GM18858 (cell line): Measurements from ENCODE around the gene HK1.
"Not testable (repeated sequence)": the region's sequence is repeated elsewhere in the genome, so short reads cannot be mapped to it uniquely, and the experiment has no call there.

Source experiments
- ATAC-seq: cut with Tn5 transposase; IDR thresholded peaks from one replicate; pipeline ENCODE4 v1.9.1; 2021; ENCODE audit not compliant: unreplicated experiment

The HK1 gene

DNA sequence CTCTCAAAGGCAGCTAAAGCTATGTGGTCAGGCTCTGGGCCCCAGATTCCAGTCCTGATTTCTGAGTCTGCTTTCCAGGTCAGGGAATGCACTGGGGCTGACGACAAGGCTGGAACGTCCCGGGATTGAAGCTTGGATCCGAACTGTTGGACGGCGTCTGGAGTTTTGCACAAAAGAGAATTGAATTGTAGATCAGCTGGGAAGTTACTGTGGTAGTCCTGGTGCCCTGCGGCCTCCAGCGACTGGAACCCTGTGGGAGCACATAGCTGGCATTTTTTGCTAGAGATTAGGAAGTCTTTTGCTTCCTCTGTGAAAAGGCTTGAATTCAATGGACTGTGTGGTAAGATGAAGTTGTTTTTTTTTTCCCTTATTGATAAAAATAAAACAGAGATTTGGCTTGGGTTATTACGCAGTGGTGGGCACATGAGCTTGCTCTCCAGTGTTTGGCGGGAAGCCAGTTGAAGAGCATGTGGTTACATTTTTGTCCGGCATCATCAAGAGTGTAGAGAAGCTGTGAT, at the start of gene HK1:
Gene HK1 (plus strand): TSS at position 51 of the 518 bp plus-strand sequence.
- no peak for ATAC-seq

DNA sequence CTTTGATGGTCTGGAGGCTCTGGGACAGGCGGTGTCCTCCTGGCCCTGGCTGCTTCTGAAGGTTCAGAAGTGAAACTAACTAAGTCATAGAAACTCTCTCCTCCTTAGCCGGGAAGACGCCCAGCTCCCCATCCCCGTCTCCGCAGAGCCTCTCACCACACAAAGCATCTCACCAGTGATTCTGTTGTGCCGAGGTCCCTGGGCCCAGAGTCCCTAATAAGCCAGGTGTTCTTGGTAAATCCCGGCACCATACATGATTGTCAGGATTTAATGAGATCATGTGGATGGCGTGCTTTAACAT, 48.7 kb upstream of the HK1 start:
- ATAC-seq: no peak

DNA sequence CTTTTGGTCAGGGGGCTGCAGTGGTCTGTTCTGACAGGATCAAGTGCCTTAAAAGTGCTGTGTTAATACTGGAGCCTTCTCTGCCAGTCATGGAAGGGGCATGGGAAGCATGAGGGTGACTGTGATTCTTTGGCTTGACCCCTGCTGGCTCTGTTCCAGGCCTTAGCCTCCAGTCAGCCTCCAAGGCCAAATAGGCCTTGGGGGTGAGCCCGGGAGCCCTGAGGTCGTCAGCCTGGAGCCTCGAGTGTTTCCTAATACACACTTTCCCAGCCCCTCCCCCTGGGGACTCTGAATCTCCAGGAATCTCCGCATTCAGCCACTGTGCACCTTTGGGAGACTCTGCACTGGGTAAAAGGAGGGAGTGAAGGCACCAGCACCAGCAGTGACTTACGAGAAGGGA, 48.2 kb upstream of the HK1 start:
- ATAC-seq: no peak

DNA sequence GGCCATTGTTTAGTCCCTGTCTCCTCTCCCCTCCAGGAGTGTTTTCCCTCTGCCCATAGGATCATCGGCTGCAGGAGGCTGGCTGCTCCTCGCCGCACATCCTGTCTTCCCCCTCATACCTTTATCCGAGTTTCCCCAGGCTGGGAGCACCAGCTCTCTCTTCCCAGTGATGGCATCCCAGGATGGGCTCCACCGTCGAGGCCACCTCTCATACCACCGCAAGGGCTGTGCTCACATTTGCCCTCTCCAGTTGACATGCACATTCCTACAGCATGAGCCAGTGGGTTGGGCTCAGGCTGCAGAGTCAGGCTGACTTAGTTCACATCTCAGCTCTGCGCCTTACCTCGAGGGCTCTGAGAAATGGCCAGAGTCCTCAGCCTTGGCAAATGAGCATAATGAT, 46.0 kb upstream of the HK1 start:
- ATAC-seq: no peak

DNA sequence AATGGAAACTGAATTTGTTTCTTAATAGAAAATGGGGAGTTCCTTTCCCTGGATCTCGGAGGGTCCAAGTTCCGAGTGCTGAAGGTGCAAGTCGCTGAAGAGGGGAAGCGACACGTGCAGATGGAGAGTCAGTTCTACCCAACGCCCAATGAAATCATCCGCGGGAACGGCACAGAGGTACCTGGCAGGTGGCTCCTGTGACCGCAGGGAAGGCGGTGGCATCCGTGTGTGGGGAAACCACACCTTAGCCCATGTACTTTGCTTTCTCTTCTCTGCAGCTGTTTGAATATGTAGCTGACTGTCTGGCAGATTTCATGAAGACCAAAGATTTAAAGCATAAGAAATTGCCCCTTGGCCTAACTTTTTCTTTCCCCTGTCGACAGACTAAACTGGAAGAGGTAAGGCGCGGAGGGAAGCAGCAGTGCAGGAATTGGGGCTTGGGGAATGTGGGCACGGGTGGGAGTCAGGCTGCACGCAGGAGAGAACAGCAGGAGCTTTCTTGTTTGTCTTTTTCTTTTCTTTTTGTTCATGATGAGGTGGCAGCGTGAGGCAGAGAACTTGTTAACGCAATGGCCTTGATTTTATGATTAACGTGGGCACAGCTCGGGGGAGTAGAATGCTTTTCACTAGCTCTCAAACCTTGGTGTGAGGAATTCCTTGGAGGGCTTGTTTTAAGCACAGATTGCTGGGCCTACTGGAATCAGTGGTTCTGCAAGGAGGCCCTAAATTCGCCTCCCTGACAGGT, 45.4 kb upstream of the HK1 start:
- ATAC-seq: no peak

DNA sequence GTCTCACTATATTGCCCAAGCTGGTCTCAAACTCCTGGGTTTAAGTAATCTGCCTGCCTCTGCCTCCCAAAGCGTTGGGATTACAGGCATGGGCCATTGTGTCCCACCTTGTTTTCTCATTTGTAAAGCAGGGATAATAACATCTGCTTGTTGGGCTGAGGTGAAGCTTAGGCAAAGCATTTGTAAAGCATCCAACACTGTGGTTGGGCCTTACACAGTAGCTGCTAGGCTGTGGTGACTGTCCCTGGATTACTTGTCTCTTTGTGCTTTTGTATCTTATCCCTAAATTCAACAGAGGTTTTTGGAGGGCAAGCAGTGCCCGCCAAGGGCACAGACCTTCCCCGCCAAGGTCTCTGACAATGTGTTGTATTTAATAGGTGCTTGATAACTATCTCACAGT, 43.8 kb upstream of the HK1 start:
- ATAC-seq: no peak

DNA sequence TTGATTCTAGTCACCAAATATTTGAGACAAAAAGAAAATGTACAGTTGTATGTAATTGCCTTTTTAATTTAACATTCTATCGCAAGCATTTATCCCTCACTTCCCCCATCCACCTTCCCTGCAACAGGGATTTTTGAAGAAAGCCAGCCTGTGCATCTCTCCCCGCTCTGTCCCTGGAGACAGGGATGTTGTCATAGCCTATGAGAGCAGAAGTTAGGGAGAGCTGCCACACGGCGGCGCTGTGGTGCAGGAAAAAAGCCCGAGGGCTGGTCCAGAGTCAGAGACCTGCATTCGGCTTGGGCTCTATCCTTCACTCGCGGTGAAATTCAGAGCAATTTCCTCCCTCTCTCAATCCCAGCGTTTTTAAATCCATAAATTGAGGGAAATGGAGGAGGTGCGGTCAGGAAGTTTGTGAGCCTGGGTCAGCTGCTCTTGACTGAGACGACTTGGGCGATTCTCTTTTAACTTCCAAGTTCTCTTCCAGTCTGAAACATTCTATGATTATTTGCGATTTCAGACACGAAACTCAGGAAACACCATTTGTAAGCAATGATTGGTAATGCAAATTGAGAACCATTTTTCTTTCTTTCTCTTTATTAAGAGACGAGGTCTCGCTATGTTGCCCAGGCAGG, 40.7 kb upstream of the HK1 start:
- ATAC-seq: peak; percentile 86

DNA sequence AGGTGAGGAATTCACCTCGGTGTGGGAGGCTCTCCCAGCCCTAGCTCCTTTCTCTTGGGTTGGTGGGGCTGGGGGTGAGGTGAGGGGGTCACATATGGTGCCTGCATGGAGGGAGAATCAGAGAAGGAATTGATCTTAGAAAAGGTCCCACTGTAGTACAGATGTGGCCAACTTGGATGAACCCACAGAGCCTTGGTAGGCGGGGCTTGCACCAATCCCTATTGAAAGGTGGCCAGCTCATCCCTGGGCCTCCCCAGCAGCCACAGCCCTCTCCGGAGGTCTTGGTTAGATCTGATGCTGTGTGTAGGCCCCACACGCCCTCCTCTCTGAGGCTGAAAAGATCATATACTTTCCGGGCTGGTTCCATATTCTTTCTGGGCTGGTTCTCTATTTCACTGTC, 39.2 kb upstream of the HK1 start:
- no peak for ATAC-seq

DNA sequence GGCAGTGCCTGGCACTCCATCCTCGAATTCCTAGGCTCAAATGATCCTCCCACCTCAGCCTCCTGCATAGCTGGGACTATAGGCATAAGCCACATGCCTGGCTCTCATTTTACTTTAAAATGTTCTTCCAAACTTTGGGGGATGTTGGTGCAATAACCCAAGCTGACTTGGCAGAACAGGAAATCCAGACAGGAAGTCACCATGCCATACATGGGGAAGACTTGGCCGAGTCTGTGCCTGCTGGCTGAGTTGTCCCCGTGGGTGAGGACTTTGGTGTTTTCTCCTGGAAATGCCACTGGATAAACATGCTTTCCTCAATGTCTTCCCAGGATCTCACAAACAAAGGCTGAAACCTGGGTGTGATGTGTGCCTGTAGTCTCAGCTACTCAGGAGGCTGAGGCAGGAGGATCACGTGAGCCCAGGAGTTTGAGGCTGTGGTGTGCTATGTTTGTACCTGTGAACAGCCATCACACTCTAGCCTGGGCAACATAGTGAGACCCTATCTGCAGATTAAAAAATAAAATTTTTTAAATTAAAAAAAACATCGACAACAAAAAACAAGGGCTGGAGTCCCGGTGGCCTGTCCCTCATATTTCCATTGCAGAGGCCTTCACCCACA, 38.4 kb upstream of the HK1 start:
- no peak for ATAC-seq

DNA sequence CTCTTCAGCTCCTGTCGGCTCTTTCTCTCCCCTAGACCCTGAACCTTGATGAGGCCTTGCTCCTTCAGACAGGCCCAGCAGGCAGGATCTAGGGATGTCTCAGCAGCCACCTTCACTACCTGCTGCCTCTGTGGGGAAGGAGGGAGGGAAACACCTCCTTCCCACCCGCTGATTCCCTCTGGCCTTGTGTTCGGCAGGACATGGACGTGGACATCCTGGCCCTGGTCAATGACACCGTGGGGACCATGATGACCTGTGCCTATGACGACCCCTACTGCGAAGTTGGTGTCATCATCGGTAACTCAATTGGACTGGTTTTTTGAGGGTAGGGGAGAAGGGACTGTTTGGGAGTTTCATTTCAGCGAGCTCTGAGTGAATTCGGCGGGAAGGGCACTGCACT, 37.8 kb upstream of the HK1 start:
- ATAC-seq: no peak

DNA sequence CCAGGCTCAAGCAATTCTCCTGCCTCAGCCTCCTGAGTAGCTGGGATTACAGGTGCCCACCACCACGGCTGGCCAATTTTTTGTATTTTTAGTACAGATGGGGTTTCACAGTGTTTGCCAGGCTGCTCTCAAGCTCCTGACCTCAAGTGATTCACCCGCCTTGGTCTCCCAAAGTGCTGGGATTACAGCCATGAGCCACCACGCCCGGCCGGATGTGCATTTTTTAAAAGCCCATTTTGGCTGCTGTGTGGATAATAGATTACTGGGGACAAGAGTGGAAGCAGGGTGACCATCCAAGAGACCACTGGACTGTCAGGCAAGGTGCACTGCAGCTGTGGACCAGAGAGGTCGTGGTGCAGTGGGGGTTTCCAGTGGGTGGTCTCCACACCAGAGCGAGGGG, 36.7 kb upstream of the HK1 start:
- no peak for ATAC-seq

DNA sequence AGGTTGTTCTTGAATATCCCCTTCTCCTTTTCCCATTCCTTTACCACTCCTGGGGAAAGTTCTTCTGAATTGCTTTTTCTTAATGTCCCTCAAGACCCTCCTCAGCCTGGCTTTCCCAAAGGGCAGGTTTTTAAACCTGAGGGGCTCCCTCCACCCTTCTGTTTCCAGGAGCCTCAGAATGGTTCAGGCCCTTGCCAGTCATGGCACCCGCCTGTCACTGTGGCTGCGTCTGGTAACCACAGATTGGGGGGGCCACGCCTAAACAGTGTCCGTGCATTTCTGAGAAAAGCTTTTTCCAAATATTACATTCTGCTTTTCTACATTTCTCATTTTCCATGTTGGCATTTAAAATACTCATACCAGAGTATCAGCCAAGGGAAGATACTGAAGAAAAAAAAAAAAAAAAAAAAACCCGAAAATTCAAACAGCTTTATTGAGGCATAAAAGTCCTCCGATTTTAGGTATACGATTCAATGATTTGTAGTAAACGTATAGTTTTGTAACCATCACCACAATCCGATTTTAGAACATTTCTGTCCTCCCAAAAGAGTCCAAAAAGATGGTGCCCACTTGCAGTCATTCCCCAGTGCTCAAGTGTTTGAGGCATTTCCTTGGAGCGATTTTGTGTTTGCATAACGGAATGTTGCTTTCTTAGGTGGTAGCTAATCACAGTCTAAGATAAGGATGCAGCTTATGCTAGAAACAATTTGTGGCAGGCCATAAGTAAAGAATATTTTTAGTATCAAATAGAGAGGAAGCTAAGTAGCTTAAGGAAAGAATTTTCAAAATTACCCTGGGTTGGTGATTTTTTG, 36.0 kb upstream of the HK1 start:
- no peak for ATAC-seq

DNA sequence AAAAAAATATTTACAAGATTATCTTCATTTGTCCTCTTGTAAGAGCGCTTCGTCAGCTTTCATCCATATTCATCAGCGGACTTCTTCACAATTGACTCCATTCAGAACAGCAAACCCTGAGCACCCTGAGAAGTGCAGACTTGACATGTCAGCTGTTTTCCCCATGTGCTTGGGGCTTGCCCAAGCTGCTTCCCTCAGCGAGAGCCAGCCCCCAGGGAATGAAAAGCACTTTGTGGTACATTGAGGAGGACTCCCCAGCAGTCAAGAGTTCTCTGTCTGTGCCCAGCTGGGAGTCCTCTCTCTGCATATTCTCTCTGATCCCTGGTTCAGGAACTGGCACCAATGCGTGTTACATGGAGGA, 35.5 kb upstream of the HK1 start:
- ATAC-seq: no peak

DNA sequence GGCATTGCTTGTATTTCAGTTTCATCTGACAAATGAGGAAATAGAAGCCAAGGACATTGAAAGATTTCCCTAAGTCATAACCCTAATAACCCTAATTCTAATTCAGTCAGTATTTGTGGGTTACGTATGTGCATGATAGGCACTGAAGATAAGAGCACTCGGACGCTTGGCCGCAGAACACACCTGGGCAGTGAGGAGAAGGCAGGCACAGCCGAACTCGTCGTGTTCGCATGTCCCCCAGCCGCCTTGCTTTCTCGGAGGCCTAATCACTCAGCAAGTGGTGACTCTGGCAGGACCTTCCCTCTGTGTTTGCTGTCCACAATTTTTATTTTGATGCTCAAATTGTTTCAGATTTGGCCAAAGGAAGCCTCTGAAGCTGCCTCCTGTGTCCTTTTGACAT, 34.5 kb upstream of the HK1 start:
- ATAC-seq: no peak

DNA sequence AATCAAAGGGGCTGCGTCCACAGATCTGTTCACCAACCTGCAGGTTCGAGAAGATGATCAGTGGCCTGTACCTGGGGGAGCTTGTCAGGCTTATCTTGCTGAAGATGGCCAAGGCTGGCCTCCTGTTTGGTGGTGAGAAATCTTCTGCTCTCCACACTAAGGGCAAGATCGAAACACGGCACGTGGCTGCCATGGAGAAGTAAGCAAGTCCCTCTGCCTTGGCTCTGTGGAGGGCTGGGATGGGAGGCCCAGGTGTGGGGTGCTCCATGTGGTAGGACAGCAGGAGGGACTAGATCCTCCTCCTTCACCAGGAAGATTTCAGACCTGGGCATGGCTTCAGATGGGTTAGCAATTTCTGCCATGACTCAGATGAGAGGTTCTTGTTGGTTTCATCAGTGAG, 32.3 kb upstream of the HK1 start:
- ATAC-seq: no peak

DNA sequence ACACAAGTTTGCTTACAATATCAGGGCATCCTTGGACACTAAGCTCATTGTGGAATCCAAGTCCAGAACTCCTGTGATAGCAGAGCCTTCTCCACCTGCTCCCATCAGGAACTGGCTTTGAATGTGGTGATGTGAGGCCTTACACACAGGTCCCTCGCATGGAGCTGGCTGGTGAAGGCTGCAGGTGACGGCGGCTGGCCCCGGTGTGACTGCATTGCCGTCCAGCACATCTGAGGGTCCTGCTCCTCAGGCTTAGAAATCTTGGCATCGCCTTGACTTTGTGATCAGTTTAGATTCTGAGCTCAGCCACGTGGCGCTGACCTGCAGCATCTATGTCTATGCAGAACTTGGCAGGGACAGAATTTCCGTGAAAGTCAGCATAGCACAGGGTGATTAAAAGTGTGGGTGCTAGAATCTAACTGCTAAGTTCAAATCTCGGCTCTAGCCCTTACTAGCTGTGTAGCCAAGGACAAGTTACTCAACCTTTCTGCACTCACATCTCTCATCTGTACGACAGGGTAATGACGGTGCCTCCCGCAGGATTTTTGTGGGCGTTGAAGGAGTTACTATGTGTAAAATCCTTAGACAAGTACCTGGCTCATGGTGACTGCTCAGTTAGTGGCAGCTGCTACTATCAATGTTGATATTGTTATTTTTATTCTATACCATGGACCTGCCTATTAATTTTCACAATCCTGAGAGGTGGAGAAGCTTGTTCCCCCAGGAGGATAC, 31.5 kb upstream of the HK1 start:
- ATAC-seq: no peak

DNA sequence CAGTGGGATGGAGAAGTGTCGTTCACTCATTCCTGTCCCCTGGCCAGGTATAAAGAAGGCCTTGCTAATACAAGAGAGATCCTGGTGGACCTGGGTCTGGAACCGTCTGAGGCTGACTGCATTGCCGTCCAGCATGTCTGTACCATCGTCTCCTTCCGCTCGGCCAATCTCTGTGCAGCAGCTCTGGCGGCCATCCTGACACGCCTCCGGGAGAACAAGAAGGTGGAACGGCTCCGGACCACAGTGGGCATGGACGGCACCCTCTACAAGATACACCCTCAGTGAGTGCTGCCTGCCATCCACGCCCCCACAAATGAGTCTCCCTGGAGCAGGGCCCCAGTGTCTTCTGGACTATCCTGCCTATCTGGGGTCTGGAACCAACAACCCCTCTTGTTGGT, 31.0 kb upstream of the HK1 start:
- ATAC-seq: no peak

DNA sequence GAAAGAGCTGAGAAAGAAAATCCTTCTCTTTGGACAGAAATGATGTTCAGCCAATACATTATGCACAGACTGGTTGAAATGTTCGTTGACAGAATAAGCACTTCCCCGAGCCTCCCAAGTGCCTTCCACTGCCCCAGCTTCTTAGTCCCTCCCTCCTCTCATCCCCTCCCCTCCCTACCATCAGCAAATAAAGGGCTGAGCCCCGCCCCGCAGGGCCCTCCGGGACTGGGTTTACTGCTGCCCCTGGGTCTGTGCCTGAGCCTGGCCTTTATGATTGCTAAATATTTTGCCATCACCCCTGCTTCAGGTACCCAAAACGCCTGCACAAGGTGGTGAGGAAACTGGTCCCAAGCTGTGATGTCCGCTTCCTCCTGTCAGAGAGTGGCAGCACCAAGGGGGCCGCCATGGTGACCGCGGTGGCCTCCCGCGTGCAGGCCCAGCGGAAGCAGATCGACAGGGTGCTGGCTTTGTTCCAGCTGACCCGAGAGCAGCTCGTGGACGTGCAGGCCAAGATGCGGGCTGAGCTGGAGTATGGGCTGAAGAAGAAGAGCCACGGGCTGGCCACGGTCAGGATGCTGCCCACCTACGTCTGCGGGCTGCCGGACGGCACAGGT, 30.1 kb upstream of the HK1 start:
- no peak for ATAC-seq

DNA sequence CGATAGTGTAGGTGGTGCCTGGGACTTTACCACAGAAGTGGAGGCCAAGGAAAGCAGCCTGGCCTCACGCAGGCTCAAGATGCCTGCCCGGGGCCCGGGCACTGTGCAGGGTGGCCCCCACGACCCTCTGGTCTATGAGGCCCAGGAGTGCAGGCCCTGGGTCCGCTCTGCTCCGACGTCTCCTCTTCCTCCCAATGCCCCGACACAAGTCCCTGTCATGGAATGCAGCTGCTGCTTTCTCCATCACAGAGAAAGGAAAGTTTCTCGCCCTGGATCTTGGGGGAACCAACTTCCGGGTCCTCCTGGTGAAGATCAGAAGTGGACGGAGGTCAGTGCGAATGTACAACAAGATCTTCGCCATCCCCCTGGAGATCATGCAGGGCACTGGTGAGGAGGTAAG, 28.3 kb upstream of the HK1 start:
- ATAC-seq: no peak

DNA sequence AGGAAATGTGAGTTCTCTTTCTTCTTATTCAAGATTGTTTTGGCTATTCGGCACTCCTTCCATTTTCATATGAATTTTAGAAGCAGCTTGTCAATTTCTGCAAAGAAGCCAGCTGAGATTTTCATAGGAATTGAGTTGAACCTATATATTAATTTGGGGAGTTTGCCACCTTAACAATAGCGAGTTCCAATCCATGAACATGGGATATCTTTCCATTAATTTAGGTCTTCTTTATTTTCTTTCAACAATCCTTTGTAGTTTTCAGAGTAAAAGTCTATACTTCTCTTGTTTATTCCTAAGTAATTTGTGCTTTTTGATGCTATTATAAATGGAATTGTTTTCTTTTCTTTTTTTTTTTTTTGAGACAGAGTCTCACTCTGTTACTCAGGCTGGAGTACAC, 26.9 kb upstream of the HK1 start:
- not testable (repeated sequence) for ATAC-seq

DNA sequence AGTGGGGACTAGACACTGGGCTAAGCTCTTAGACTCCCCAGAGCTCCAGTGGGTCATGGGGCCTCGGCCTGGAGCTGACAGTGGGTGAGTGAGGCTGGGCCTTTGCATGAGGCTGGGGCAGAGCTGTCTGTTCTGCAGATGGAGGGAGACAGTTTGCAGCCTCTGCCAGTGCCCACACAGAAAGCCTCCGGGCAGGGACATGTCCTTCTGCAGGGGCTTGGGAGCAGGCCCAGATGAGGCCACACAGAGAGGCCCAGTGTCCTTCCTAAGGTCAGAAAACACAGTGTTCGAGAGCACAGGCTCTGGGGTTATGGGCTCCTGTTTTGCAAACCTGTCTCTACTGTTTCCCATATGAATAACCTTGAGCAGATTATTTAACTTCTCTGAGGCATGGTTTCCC, 25.1 kb upstream of the HK1 start:
- ATAC-seq: no peak
